HEK293T (cell line): ENCODE data around the gene DAP.

Source experiments
- CTCF ChIA-PET: fragments of 350-600 bp; formaldehyde crosslinking; extraction: SDS; loops from one replicate; lab custom pipeline; 2021; ENCODE audit warnings: antibody characterized with exemption, inconsistent platforms; lab: Yijun Ruan, JAX
- POLR2A ChIA-PET: fragments of 350-600 bp; formaldehyde crosslinking; extraction: SDS; loops from one replicate; lab custom pipeline; 2020; ENCODE audit warnings: antibody characterized with exemption, inconsistent platforms; lab: Yijun Ruan, JAX
- DNase-seq: peaks from one replicate; pipeline ENCODE4 v3.0.0; 2012; ENCODE audit warnings: mixed read lengths; ENCODE audit errors: extremely low spot score
- ARNT ChIP-seq: fragments of 450-650 bp; IDR thresholded peaks from 2 replicates; pipeline ENCODE4 v1.6.1; 2017; ENCODE audit warnings: mild to moderate bottlenecking
- BHLHE40 ChIP-seq: fragments of 450-650 bp; IDR thresholded peaks from 2 replicates; pipeline ENCODE4 v1.6.1; 2016; ENCODE audit warnings: mild to moderate bottlenecking, moderate library complexity, borderline replicate concordance
- CTBP1 ChIP-seq: fragments of 450-650 bp; IDR thresholded peaks from 2 replicates; pipeline ENCODE4 v1.6.1; 2016; ENCODE audit warnings: borderline replicate concordance
- ELF4 ChIP-seq: fragments of 450-650 bp; IDR thresholded peaks from 2 replicates; pipeline ENCODE4 v1.6.1; 2017; ENCODE audit warnings: antibody characterized with exemption
- FOXA1 ChIP-seq: fragments of 450-650 bp; IDR thresholded peaks from 2 replicates; pipeline ENCODE4 v1.6.1; 2016; ENCODE audit warnings: mild to moderate bottlenecking
- FOXK2 ChIP-seq: fragments of 450-650 bp; IDR thresholded peaks from 2 replicates; pipeline ENCODE4 v1.6.1; 2016; ENCODE audit warnings: mild to moderate bottlenecking
- FOXM1 ChIP-seq: fragments of 450-650 bp; IDR thresholded peaks from 2 replicates; pipeline ENCODE4 v1.6.1; 2017; ENCODE audit warnings: mild to moderate bottlenecking, borderline replicate concordance
- L3MBTL2 ChIP-seq: fragments of 450-650 bp; conservative IDR thresholded peaks from 2 replicates; pipeline ENCODE4 v1.6.1; 2016; ENCODE audit warnings: mild to moderate bottlenecking
- LEF1 ChIP-seq: fragments of 450-650 bp; IDR thresholded peaks from 2 replicates; pipeline ENCODE4 v1.6.1; 2017; ENCODE audit warnings: mild to moderate bottlenecking, borderline replicate concordance
- NFRKB ChIP-seq: fragments of 450-650 bp; IDR thresholded peaks from 2 replicates; pipeline ENCODE4 v1.6.1; 2016; ENCODE audit warnings: mild to moderate bottlenecking, moderate library complexity
- PKNOX1 ChIP-seq: fragments of 450-650 bp; IDR thresholded peaks from 2 replicates; pipeline ENCODE4 v1.6.1; 2016
- SP1 ChIP-seq: fragments of 450-650 bp; IDR thresholded peaks from 2 replicates; pipeline ENCODE4 v1.6.1; 2017
- SUZ12 ChIP-seq: fragments of 450-650 bp; IDR thresholded peaks from 2 replicates; pipeline ENCODE4 v1.6.1; 2016; ENCODE audit warnings: mild to moderate bottlenecking
- TARDBP ChIP-seq: fragments of 450-650 bp; IDR thresholded peaks from 2 replicates; pipeline ENCODE4 v1.6.1; 2016
- ZNF384 ChIP-seq: fragments of 450-650 bp; IDR thresholded peaks from 2 replicates; pipeline ENCODE4 v1.6.1; 2016

Gene DAP

GRCh38 chr5:10695055-10695649 is 65.9 kb downstream of the DAP start:
- ChIA-PET POLR2A (no interaction called here), CTCF (interaction anchor here (0.6 to 0.7 kb wide), 3 partner anchors 10 to 184 kb away, joined by 3 read pairs; no protein-coding TSS in a partner anchor)
- no peak for TF ChIP-seq FOXK2
- no peak for TF ChIP-seq TARDBP
- no peak for TF ChIP-seq ELF4
- TF ChIP-seq L3MBTL2 = no peak
- TF ChIP-seq LEF1 = no peak
- no peak for TF ChIP-seq SP1
- TF ChIP-seq BHLHE40 = no peak
- TF ChIP-seq ARNT = no peak
- TF ChIP-seq FOXA1 = no peak
- peak; percentile 69 for DNase-seq

DNA sequence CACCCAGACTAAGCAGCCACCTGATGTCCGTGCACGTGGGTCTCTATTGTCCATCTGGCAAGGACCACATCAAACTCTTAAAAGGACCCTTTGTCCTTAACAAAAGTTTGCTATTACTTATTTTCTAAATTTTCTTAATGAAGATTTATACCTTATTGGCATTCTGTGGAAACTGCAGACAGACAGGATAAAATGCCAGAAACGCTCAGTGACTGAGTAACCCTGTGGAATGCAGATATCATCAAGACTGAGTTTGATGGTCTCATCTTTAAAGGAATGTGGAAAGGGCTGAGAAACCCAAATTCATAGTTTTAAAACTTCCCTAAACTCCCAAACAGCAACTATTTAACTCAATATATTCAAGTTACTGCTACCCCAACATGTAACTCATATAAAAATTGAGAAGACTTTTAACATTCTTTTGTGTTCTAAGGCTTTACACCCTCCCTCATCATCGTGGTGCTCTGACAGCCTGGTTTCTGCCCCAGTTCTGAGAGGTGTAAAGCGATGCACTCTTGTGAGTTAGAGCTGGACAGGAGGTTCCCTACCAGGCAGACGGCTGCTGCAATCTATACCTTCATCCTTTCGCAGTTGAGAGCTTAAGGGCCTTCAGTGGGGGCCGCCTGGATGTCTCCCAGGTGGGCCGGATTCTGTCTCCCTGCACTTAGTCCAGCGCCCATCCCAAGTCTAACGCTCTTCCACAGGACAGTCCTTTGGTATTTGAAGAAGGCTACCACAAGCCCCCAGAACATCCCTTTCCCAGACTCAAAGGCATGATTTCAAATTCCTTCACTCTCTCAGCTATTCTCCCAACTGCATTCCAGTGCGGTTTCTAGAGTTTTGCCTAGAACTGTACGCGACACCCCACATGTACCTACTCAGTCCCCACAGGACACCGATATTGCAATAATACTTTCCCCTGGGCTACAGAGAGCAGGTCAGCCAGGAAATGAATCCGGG is 68.9 kb downstream of the DAP start:
- DNase-seq = no peak
- TF ChIP-seq LEF1 (no peak), SUZ12 (no peak), PKNOX1 (no peak), TARDBP (no peak), SP1 (no peak), CTBP1 (no peak)
- CTCF ChIA-PET = interaction anchor here (0.6 kb wide), 1 partner anchor 86 kb away, joined by 3 read pairs; no protein-coding TSS in a partner anchor
- POLR2A ChIA-PET = no interaction called here

- no peak for DNase-seq
- TF ChIP-seq PKNOX1 (no peak), BHLHE40 (no peak), SP1 (no peak), FOXK2 (no peak), CTBP1 (no peak), ARNT (no peak), ZNF384 (no peak)
- CTCF ChIA-PET = interaction anchor here (0.6 to 1.8 kb wide), 4 partner anchors 8 to 1259 kb away, joined by 3 to 10 read pairs (median 4); no protein-coding TSS in a partner anchor
- POLR2A ChIA-PET = interaction anchor here (1.2 kb wide), 1 partner anchor 9 kb away, joined by 3 read pairs; no protein-coding TSS in a partner anchor
Observed at GRCh38 chr5:10690460-10691440, 70.3 kb downstream of the DAP start.

GRCh38 chr5:10689391-10690081 is 71.5 kb downstream of the DAP start:
- DNase-seq = peak; percentile 31
- TF ChIP-seq NFRKB (no peak), ZNF384 (no peak), SUZ12 (no peak)
- ChIA-PET CTCF (interaction anchor here (0.6 to 1.8 kb wide), 4 partner anchors 13 to 1258 kb away, joined by 3 to 10 read pairs (median 4); no protein-coding TSS in a partner anchor), POLR2A (interaction anchor here (1.2 kb wide), 1 partner anchor 10 kb away, joined by 3 read pairs; no protein-coding TSS in a partner anchor)

GRCh38 chr5:10688651-10689171 is 72.3 kb downstream of the DAP start:
- no peak for TF ChIP-seq SUZ12
- TF ChIP-seq L3MBTL2 = no peak
- no peak for TF ChIP-seq CTBP1
- TF ChIP-seq ZNF384 = no peak
- TF ChIP-seq ARNT = no peak
- TF ChIP-seq NFRKB = no peak
- no peak for TF ChIP-seq ELF4
- no peak for TF ChIP-seq LEF1
- TF ChIP-seq FOXK2 = no peak
- TF ChIP-seq FOXM1 = no peak
- no peak for TF ChIP-seq BHLHE40
- no peak for TF ChIP-seq SP1
- CTCF ChIA-PET = interaction anchor here (1.8 kb wide), 1 partner anchor 236 kb away, joined by 10 read pairs; no protein-coding TSS in a partner anchor
- POLR2A ChIA-PET = no interaction called here
- DNase-seq = no peak

- ChIA-PET CTCF (no interaction called here), POLR2A (no interaction called here)
- TF ChIP-seq SP1 (no peak), PKNOX1 (no peak), SUZ12 (no peak), ZNF384 (no peak), BHLHE40 (no peak), ARNT (no peak)
- DNase-seq = no peak
Observed at GRCh38 chr5:10686890-10687289, 74.1 kb downstream of the DAP start.
